ENCODE data around the gene RIPOR2.

DNA sequence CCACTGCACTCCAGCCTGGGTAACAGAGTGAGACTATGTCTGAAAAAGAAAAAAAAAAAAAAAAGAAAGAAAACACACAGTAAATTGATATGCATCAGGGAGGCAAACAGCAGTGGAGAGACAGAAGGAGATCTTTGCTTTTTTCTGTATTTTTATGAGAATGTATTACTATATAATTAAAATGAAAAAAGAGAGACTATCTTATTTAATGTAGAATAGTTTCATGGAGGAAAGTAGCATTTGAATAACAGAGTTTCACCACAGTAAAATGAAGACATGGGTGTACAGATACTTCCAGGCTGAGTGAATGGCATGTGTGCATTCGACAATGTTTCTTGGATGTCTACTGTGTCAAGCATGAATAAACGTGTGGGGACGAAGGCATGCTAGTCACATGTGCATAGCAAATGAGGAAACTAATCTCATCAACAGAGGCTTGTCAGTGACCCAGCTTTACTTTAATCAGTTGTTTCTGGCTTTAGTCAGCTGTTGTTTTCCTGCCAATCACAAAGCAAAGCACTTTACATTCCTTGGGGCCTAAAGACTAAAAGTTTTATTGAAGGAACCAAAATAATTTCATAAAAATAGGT lies 81.6 kb downstream of the RIPOR2 start:
- TF ChIP-seq, protein P1, sequence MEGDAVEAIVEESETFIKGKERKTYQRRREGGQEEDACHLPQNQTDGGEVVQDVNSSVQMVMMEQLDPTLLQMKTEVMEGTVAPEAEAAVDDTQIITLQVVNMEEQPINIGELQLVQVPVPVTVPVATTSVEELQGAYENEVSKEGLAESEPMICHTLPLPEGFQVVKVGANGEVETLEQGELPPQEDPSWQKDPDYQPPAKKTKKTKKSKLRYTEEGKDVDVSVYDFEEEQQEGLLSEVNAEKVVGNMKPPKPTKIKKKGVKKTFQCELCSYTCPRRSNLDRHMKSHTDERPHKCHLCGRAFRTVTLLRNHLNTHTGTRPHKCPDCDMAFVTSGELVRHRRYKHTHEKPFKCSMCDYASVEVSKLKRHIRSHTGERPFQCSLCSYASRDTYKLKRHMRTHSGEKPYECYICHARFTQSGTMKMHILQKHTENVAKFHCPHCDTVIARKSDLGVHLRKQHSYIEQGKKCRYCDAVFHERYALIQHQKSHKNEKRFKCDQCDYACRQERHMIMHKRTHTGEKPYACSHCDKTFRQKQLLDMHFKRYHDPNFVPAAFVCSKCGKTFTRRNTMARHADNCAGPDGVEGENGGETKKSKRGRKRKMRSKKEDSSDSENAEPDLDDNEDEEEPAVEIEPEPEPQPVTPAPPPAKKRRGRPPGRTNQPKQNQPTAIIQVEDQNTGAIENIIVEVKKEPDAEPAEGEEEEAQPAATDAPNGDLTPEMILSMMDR (IDR thresholded peaks at IDR 0.05) = no peak
- no peak for TF ChIP-seq EP300 (IDR thresholded peaks at IDR 0.05; ENCODE audit: low read depth)

Data from transverse colon (tissue), 3 donors.